Panc1 (cell line): ENCODE measurements around the gene FCHSD1. TPM values are rescaled to one million over a fixed set of nuclear protein-coding genes. Genes with fewer than 3 reads are reported as not detected.

Source experiments
- ATAC-seq: fragments of 200-7000 bp; cut with Tn5 transposase; 2 replicates; pipeline ENCODE4 v1.9.1; 2020; ENCODE audit warnings: mild to moderate bottlenecking, moderate library complexity
- BruUV-seq: library from RNA; stranded (reverse); fragments of 400-500 nt; replicated peaks from 2 replicates; lab custom pipeline; 2021; lab: Mats Ljungman, UMichigan
- CTCF ChIA-PET: fragments of 300-600 bp; sonication (Branson Sonifier 250); formaldehyde crosslinking; loops from one replicate; lab custom pipeline; 2022; ENCODE audit warnings: antibody characterized with exemption; lab: Charles Lee
- POLR2A ChIA-PET: fragments of 300-600 bp; sonication (Branson Sonifier 250); formaldehyde crosslinking; loops from one replicate; lab custom pipeline; 2022; ENCODE audit warnings: antibody characterized with exemption; lab: Charles Lee
- DNase-seq: peaks from one replicate; pipeline ENCODE4 v3.0.0-alpha.2; 2010; ENCODE audit warnings: low read depth, low spot score
- H3K27ac ChIP-seq: 2 replicates; pipeline ENCODE4 v1.5.1; 2011; ENCODE audit warnings: mild to moderate bottlenecking, low read length, inconsistent platforms
- H3K27me3 ChIP-seq: fragments of 200-500 bp; sonication (Bioruptor generic); 2 replicates; pipeline ENCODE4 v1.6.0; 2014; ENCODE audit warnings: low read length, inconsistent platforms; ENCODE audit not compliant: control insufficient read depth, insufficient read depth
- H3K36me3 ChIP-seq: fragments of 200-500 bp; sonication (Bioruptor generic); 2 replicates; pipeline ENCODE4 v1.5.1; 2014; ENCODE audit warnings: inconsistent platforms, mild to moderate bottlenecking, low read length, moderate library complexity; ENCODE audit not compliant: control insufficient read depth, insufficient read depth
- H3K4me1 ChIP-seq: 2 replicates; pipeline ENCODE4 v1.5.1; 2011; ENCODE audit warnings: inconsistent platforms, mild to moderate bottlenecking, low read length, moderate library complexity; ENCODE audit not compliant: control insufficient read depth, insufficient read depth
- H3K4me3 ChIP-seq, 2 experiments: 2 replicates each; pipeline ENCODE4 v1.5.1; 2011 to 2012; ENCODE audit warnings: low read depth in 2 of 2, low read length in 2 of 2, mild to moderate bottlenecking in 2 of 2, inconsistent platforms in 1 of 2, moderate library complexity in 1 of 2
- H3K9me3 ChIP-seq: fragments of 200-500 bp; sonication (Bioruptor generic); 2 replicates; pipeline ENCODE4 v1.5.1; 2014; ENCODE audit warnings: low read depth, mild to moderate bottlenecking, inconsistent platforms, low read length, moderate library complexity; ENCODE audit not compliant: control insufficient read depth, insufficient read depth
- POLR2AphosphoS5 ChIP-seq: IDR thresholded peaks from 2 replicates; pipeline ENCODE4 v1.6.1; 2012; ENCODE audit warnings: mild to moderate bottlenecking, low read depth, low read length, moderate library complexity
- REST ChIP-seq, 2 experiments: IDR thresholded peaks; 2 replicates each; pipeline ENCODE4 v1.6.1; 2011 to 2012; ENCODE audit warnings: low read depth in 2 of 2, control low read depth in 1 of 2, low read length in 1 of 2, mild to moderate bottlenecking in 1 of 2, moderate library complexity in 1 of 2; ENCODE audit not compliant: insufficient read depth in 1 of 2
- SIN3A ChIP-seq: IDR thresholded peaks from 2 replicates; pipeline ENCODE4 v1.6.1; 2012; ENCODE audit warnings: low read depth, mild to moderate bottlenecking, low read length, moderate library complexity, borderline replicate concordance; ENCODE audit not compliant: insufficient read depth
- TCF7L2 ChIP-seq: IDR thresholded peaks from 2 replicates; pipeline ENCODE4 v1.6.1; 2011; ENCODE audit warnings: mild to moderate bottlenecking, low read depth, low read length, inconsistent platforms
- in situ Hi-C: cut with HindIII; loops from 2 replicates; pipeline ENCODE4 v1.10.0; 2016; ENCODE audit warnings: low sequenced_read_pairs, low pct_unique_long_range_greater_than_20kb
- intact Hi-C: fragments of 100-400 bp; cut with micrococcal nuclease; formaldehyde crosslinking; loops from one replicate; pipeline ENCODE4 v1.10.0; 2022; ENCODE audit not compliant: unreplicated experiment
- total RNA-seq: library from RNA; stranded (reverse); gene quantifications from one replicate; pipeline ENCODE4 v1.2.1, GENCODE V29; 2021; ENCODE audit not compliant: unreplicated experiment
- TF ChIP-seq, protein P1 (sequence below): fragments of 450-650 bp; IDR thresholded peaks from 2 replicates; pipeline ENCODE4 v1.5.1; 2017; ENCODE audit warnings: mild to moderate bottlenecking

The FCHSD1 gene
- total RNA-seq, 1 experiment from 2014 or later: 32.8 TPM

DNA sequence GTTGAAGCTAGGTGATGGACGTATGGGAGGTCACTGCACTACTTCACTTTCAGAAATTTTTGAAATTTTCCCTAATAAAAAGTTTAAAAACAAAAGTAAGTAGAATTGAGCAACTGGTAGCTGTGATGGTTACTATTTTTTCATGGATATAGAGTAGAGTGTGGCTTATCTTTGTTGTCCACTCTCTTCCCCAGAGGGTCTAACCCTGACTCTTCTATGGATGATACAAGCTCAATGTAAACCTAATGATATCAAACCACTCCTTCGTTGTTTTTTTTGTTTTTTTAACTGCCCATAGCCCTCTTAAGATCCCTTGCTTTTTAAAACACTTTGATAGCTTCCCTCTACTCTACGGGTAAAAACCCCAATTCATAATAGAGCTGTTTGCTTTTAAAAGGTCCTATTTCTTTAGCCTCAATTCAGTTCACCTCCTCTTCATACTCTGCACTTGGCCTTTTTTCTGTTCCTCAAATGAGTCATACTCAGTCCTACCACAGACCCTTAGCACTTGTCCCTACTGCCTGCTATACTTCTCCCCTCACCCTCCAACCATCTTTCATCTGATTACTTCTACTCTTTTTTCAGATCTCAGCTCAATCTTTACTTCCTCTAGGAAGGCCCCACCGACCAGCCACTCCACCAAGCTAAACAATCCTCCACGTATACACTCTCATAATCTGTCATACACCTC is 17.2 kb downstream of the FCHSD1 start:
- H3K9me3 ChIP-seq: no peaks in the 10 kb centered on the region
- in situ Hi-C loops: no loop called here
- ChIA-PET POLR2A (interaction anchor here (0.7 kb wide), 1 partner anchor 29 kb away, joined by 7 read pairs; no protein-coding TSS in a partner anchor), CTCF (interaction anchor here (0.6 to 1.3 kb wide), 5 partner anchors 11 to 42 kb away, joined by 3 to 5 read pairs (median 4); partner anchors contain the start of gene DIAPH1)
- H3K27me3 ChIP-seq: no peaks in the 10 kb centered on the region
- H3K4me1 ChIP-seq: peaks cover 8% of the 10 kb centered on the region; the same call in 1 of the 2 replicates
- DNase-seq: no peak
- no peak for ATAC-seq
- intact Hi-C loops: no loop called here
- H3K4me3 ChIP-seq: no peak overlapping the region
- TSS peak; percentile 60 for BruUV-seq
- peaks cover 4% of the 10 kb centered on the region for H3K36me3 ChIP-seq
- H3K27ac ChIP-seq: no peak overlapping the region
- TF ChIP-seq SIN3A (no peak), TCF7L2 (no peak), POLR2AphosphoS5 (no peak), REST (IDR thresholded peaks at IDR 0.05; ENCODE audit: insufficient read depth in 1 of 2, low read depth in 2 of 2, low read length in 1 of 2) (no peak)
- TF ChIP-seq, protein P1, sequence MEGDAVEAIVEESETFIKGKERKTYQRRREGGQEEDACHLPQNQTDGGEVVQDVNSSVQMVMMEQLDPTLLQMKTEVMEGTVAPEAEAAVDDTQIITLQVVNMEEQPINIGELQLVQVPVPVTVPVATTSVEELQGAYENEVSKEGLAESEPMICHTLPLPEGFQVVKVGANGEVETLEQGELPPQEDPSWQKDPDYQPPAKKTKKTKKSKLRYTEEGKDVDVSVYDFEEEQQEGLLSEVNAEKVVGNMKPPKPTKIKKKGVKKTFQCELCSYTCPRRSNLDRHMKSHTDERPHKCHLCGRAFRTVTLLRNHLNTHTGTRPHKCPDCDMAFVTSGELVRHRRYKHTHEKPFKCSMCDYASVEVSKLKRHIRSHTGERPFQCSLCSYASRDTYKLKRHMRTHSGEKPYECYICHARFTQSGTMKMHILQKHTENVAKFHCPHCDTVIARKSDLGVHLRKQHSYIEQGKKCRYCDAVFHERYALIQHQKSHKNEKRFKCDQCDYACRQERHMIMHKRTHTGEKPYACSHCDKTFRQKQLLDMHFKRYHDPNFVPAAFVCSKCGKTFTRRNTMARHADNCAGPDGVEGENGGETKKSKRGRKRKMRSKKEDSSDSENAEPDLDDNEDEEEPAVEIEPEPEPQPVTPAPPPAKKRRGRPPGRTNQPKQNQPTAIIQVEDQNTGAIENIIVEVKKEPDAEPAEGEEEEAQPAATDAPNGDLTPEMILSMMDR: no peak

DNA sequence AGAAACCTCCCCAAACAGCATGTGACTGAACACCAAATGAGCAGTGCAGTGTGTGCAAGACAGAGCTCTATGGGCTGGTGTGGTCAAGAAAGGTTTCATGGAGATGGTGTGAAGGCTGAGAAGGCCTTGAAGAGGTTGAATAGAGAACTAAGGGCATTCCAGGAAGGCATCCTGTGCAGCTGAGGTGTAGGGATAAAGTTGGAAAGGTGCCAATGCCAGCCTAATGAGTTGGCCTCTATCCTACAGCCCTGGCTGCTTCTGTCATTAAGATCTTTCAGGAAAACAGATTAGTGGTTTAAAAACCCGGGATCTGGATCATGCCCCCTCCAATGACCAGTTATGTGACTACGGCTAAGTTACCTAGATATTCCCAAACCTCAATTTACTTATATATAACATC is 18.6 kb downstream of the FCHSD1 start:
- Histone ChIP-seq H3K27ac (no peak overlapping the region), H3K4me1 (peaks cover 8% of the 10 kb centered on the region; the same call in 1 of the 2 replicates), H3K4me3 (no peak overlapping the region), H3K36me3 (peaks cover 7% of the 10 kb centered on the region), H3K27me3 (no peaks in the 10 kb centered on the region), H3K9me3 (no peaks in the 10 kb centered on the region)
- ChIA-PET CTCF (interaction anchor here (1.3 kb wide), 1 partner anchor 41 kb away, joined by 3 read pairs; no protein-coding TSS in a partner anchor), POLR2A (no interaction called here)
- ATAC-seq (no peak), DNase-seq (no peak)
- in situ Hi-C loops: no loop called here
- intact Hi-C loops: no loop called here
- TF ChIP-seq REST (IDR thresholded peaks at IDR 0.05; ENCODE audit: insufficient read depth in 1 of 2, low read depth in 2 of 2, low read length in 1 of 2): no peak
- TF ChIP-seq, protein P1: no peak
- no peak for TF ChIP-seq POLR2AphosphoS5
- TF ChIP-seq SIN3A: no peak
- TF ChIP-seq TCF7L2: no peak
- no TSS peak for BruUV-seq
